RWPE2 (cell line): ENCODE results near the gene HEPACAM.
A peak's percentile ranks its signal among the peaks of the same experiment; 100 is the strongest.

ENCODE experiments used
- ATAC-seq: fragments of 200-7000 bp; cut with Tn5 transposase; 3 replicates; pipeline ENCODE4 v1.9.1; 2021; ENCODE audit warnings: low read depth
- DNase-seq: peaks from one replicate; pipeline ENCODE4 v3.0.0-alpha.2; 2020; ENCODE audit warnings: low spot score
- H3K27ac ChIP-seq: fragments of 450-650 bp; 2 replicates; pipeline ENCODE4 v1.5.1; 2017; ENCODE audit warnings: mild to moderate bottlenecking; ENCODE audit not compliant: poor library complexity, severe bottlenecking
- H3K27me3 ChIP-seq: fragments of 250-450 bp; sonication (Bioruptor Pico); 2 replicates; pipeline ENCODE4 v1.5.1; 2021; ENCODE audit warnings: mild to moderate bottlenecking, moderate library complexity; ENCODE audit not compliant: insufficient read depth, poor library complexity, severe bottlenecking
- H3K36me3 ChIP-seq: fragments of 250-450 bp; sonication (Bioruptor Pico); 2 replicates; pipeline ENCODE4 v1.5.1; 2020; ENCODE audit warnings: low read depth, mild to moderate bottlenecking, moderate library complexity
- H3K4me1 ChIP-seq: fragments of 250-450 bp; sonication (Bioruptor Pico); 2 replicates; pipeline ENCODE4 v1.5.1; 2021; ENCODE audit warnings: mild to moderate bottlenecking, moderate library complexity; ENCODE audit not compliant: insufficient read depth, poor library complexity, severe bottlenecking
- H3K4me3 ChIP-seq: fragments of 250-450 bp; sonication (Bioruptor Pico); 2 replicates; pipeline ENCODE4 v1.5.1; 2021; ENCODE audit warnings: mild to moderate bottlenecking, moderate library complexity; ENCODE audit not compliant: severe bottlenecking
- H3K9me3 ChIP-seq: fragments of 250-450 bp; sonication (Bioruptor Pico); 2 replicates; pipeline ENCODE4 v1.5.1; 2021; ENCODE audit warnings: mild to moderate bottlenecking, moderate library complexity; ENCODE audit not compliant: severe bottlenecking
- CTCF ChIP-seq: fragments of 450-650 bp; IDR thresholded peaks from one replicate; pipeline ENCODE4 v1.5.1; 2017; ENCODE audit warnings: mild to moderate bottlenecking, moderate library complexity; ENCODE audit not compliant: poor library complexity, severe bottlenecking

Gene HEPACAM

GRCh38 chr11:124935548-124936514 lies at the start of gene HEPACAM:
TSS of gene HEPACAM (minus strand) at chr11:124936047. CDS start at chr11:124936006, 41 bp downstream.
- Histone ChIP-seq H3K27me3 (no peaks in the 10 kb centered on the region), H3K9me3 (no peaks in the 10 kb centered on the region), H3K36me3 (no peaks in the 10 kb centered on the region), H3K27ac (no peak within 1 kb of the TSS), H3K4me1 (no peaks in the 10 kb centered on the region), H3K4me3 (no peak within 1 kb of the TSS)
- no peak for ATAC-seq
- TF ChIP-seq CTCF = peak; percentile 2
- no peak for DNase-seq

- no peak overlapping the region for H3K27ac ChIP-seq
- no peaks in the 10 kb centered on the region for H3K9me3 ChIP-seq
- peaks cover 3% of the 10 kb centered on the region; the same call in 1 of the 2 replicates for H3K36me3 ChIP-seq
- no peak overlapping the region for H3K4me3 ChIP-seq
- DNase-seq (no peak), ATAC-seq (no peak)
- no peaks in the 10 kb centered on the region for H3K27me3 ChIP-seq
- no peak for TF ChIP-seq CTCF
- no peaks in the 10 kb centered on the region for H3K4me1 ChIP-seq
Measured at GRCh38 chr11:124984512-124984854, 48.6 kb upstream of the HEPACAM start.

GRCh38 chr11:124983674-124984511 lies 48.0 kb upstream of the HEPACAM start:
- DNase-seq (no peak), ATAC-seq (no peak)
- Histone ChIP-seq H3K9me3 (no peaks in the 10 kb centered on the region), H3K36me3 (peaks cover 3% of the 10 kb centered on the region; the same call in 1 of the 2 replicates), H3K27me3 (no peaks in the 10 kb centered on the region), H3K4me1 (no peaks in the 10 kb centered on the region), H3K27ac (no peak overlapping the region), H3K4me3 (no peak overlapping the region)
- TF ChIP-seq CTCF = no peak

- no peaks in the 10 kb centered on the region for H3K9me3 ChIP-seq
- ATAC-seq (no peak), DNase-seq (no peak)
- H3K4me3 ChIP-seq = no peak overlapping the region
- no peaks in the 10 kb centered on the region for H3K4me1 ChIP-seq
- no peak overlapping the region for H3K27ac ChIP-seq
- H3K36me3 ChIP-seq = peaks cover 13% of the 10 kb centered on the region; the same call in 1 of the 2 replicates
- TF ChIP-seq CTCF = no peak
- H3K27me3 ChIP-seq = no peaks in the 10 kb centered on the region
Measured at GRCh38 chr11:124982043-124982442, 46.2 kb upstream of the HEPACAM start.
